Stimulated activated CD8-positive, alpha-beta memory T cell treated with anti-CD3 and anti-CD28 coated beads, Interleukin-7, amount 100 ng/mL, for 48 hours (primary cell): ENCODE measurements around the gene HMGB4.

Experiments used
- DNase-seq, 2 donors: peaks; one replicate each; pipeline ENCODE4 v3.0.0-alpha.2; 2020; ENCODE audit warnings: low read depth in 1 of 2; ENCODE audit errors: extremely low read depth in 1 of 2

Gene HMGB4

GRCh38 chr1:33846861-33847260 is 17.0 kb upstream of the HMGB4 start:
- DNase-seq = no peak

- DNase-seq = no peak
These were observed 15.5 kb upstream of the HMGB4 start for GRCh38 chr1:33848205-33848937.

DNA sequence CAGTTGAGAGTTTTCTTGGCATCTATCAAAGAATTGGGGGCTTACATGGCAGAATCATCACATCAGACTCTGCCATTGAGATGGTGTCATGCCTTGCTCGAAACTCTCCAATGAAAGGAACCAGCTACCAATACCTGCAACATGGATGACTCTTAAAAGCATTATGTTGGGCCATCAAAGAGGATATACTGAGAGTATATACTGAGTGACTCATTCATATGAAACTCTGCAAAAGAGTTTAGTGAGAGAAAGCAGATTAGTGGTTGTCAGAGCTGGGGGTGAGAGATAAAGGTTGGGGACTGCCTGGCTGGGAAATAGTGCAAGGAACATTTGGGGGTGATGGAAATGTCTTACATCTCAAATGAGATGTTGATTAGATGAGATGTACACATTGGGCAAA is 14.7 kb upstream of the HMGB4 start:
- no peak for DNase-seq

- DNase-seq = no peak
These were observed 13.4 kb upstream of the HMGB4 start for GRCh38 chr1:33850481-33850880.

DNA sequence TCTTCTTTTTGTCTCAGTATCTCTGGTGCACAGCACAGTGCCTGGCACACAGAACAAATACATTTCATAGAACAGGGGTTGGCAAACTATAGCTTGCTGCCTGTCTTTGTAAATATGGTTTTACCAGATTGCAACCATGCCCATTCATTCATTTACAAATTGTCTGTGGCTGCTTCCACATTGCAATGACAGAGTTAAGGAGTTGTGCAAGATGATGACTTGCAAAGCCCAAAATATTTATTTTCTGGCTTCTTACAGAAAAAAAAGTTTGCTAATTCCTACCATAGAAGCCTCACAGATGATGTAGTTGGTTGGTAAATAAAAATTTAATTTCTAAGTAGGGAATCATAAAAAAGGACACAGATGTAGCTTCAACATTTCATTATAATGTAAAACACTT is 11.2 kb upstream of the HMGB4 start:
- no peak for DNase-seq

- no peak for DNase-seq
These were observed 10.4 kb upstream of the HMGB4 start for GRCh38 chr1:33853431-33853830.

DNA sequence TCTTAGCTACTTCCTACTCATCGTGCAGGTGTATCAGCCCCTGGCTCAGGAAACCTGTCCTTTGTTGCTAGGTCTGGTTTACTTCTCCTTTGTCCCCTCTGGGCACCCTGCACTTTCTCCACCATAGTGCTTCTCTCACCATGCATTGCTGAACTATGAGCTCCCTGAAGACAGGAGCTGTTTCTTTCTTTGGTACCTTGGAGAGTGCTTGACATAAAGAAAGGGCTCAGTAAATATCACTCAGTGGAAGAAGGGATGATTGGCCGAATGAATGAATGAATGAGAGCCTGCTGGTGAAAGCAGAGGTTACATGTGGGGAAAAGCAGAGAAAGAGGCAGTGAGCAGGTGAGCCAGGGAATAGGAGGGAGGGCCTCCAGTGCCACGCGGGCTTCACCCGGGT is 9.8 kb upstream of the HMGB4 start:
- DNase-seq = no peak

DNA sequence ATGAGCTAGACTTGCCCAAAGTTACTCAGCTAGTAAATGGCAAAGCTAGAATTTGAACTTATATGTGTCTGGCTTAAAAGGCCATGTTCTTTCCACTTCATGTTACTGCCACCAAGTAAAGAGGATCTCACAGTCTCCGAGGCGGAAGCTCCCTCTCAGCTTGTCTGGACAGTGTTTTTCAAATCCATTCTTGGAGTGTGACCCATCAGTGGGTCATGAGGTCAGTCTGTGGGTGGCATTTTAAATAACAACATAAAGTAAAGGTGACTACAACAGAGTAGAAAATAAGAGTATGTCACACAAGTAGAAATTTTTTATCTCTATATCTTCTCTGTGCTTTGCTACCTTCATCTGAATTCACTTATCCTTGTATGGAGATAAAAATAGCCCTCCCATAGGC is 3.2 kb upstream of the HMGB4 start:
- DNase-seq = no peak

DNA sequence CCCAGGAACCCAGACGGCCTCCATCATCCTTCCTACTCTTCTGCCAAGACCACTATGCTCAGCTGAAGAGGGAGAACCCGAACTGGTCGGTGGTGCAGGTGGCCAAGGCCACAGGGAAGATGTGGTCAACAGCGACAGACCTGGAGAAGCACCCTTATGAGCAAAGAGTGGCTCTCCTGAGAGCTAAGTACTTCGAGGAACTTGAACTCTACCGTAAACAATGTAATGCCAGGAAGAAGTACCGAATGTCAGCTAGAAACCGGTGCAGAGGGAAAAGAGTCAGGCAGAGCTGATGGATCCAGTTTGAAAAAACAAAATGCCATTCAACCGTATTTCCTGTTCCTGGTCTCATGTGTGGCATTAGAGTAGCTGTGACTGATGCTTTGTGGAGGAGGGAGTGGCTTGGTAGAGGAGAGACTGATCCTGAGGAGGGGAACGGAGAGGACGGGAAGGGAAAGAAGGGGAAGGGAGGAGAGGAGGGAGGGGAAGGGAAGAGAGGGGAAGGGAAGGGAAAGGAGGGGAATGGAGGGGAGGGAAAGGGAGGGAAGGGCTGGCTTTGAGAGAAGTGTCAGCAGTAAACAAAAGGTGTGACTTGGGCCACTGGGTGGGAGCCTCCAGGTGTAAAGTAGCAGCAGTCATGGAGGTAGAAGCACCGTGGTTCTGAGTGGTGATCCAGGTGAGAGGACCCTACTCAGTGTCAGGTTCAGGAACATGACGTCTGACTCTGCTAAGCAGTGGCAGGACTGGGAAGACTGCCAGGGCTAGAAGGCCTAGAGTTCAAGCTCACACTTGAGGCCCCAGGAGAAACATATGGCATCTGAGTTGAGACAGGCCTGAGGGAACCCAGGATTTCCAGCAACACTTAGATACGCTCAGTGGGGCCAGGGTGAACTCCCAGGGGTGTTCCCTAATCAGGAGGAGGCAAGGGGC is 846 bp downstream of the HMGB4 start:
- DNase-seq = no peak

GRCh38 chr1:33866281-33866680 is 2.4 kb downstream of the HMGB4 start:
- no peak for DNase-seq

- DNase-seq = no peak
These were observed 3.8 kb downstream of the HMGB4 start for GRCh38 chr1:33867684-33868083.

GRCh38 chr1:33872275-33872674 is 8.4 kb downstream of the HMGB4 start:
- DNase-seq = no peak

- DNase-seq = no peak
These were observed 8.8 kb downstream of the HMGB4 start for GRCh38 chr1:33872683-33873082.

- no peak for DNase-seq
These were observed 10.8 kb downstream of the HMGB4 start for GRCh38 chr1:33874636-33875035.

- no peak for DNase-seq
These were observed 12.0 kb downstream of the HMGB4 start for GRCh38 chr1:33875862-33876261.

GRCh38 chr1:33876970-33877650 is 13.2 kb downstream of the HMGB4 start:
- DNase-seq = no peak

DNA sequence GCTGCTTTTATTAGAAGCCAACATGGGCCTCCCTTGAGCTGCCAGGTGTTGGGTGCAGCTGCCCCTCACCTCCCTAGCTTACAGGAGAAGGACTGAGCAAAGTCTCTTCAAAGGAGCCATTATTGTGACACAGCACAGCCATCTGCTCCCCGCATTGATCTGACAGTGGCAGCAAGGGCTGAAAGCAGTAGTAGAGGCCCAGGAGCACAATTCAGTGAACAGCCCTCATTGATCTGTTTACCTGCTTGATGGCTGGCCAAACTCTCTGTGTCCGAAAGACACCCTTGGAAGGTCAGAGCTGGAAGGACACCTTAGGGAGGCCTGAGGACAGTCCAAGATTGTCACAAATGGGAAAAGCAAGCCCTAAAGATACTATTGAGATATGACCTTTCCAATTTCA is 14.5 kb downstream of the HMGB4 start:
- DNase-seq = no peak

- no peak for DNase-seq
These were observed 16.4 kb downstream of the HMGB4 start for GRCh38 chr1:33880305-33880704.

GRCh38 chr1:33886496-33886895 is 22.6 kb downstream of the HMGB4 start:
- DNase-seq = no peak

- no peak for DNase-seq
These were observed 29.4 kb downstream of the HMGB4 start for GRCh38 chr1:33893147-33893830.

DNA sequence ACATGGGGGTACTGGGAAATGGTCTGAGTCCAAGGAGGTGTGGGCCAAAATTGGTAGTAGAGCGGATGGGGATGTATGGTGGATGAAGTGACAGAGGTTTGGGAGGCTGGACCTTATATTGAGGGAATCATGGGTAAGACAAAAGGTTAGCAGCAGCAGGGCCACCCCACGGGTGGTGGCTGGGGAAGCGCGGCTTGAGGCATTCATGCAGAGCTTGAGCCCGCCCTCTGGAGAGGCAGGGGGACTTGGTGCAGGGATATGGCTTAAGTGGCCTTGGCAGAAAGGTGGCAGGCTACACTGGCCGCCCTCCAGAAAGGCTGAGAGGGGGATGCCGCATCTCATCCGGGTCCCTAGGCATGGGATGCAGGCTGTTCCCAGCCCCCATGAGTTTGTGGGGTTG is 31.5 kb downstream of the HMGB4 start:
- no peak for DNase-seq
